ENCODE data around the gene KCNK15. TPM values are rescaled to one million over a fixed set of nuclear protein-coding genes. Genes with fewer than 3 reads are reported as not detected.
"Not testable (repeated sequence)": the region's sequence is repeated elsewhere in the genome, so short reads cannot be mapped to it uniquely, and the experiment has no call there.

The KCNK15 gene
- total and polyA plus RNA-seq, 2 donors = 0.21 to 0.67 TPM

DNA sequence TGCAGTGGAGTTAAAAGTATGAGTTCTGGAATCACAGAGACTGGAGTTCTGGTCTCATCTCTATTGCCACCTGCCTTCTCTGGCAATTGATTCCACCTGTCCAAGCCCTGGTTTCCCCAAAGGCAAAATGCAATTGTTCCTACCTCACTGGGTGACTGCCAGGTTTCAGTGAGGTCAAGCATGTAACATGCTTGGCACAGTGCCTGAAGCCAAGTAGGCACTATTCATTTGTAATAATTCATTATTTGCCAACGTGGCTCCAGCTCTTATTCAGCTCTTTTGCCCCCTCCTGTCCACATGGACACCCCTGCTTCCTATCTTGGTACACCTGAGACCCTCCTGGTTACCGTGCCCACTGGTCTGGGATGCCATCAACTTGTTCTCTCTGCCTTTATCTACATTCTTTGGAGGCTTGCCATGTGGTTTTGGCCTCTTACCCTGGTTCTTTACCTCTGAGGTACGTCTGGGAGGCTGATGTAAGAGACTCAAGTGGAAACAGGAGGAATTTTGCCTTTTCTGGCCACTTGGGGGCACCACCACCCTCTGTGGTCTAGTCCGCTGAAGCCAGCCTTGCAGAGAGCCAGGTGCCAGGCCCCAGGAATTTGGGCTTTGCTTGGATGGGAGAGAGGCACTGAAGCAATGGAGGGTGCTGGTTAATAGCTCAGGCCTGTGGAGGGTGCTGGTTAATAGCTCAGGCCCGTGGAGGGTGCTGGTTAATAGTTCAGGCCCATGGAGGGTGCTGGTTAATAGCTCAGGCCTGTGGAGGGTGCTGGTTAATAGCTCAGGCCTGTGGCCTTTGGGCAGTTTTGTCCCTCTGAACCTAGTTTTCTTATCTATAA, 1.7 kb downstream of the KCNK15 start:
- H3K4me1 ChIP-seq (ENCODE audit: insufficient read depth) = no peaks in the 10 kb centered on the region
- no peak overlapping the region for H3K27ac ChIP-seq (ENCODE audit: low read depth)
- no peaks in the 10 kb centered on the region for H3K36me3 ChIP-seq (ENCODE audit: insufficient read depth)
- no peak overlapping the region for H3K4me3 ChIP-seq (ENCODE audit: low read depth, low read length)
- 18% methylated on average over 5 of the region's 5 CpGs for WGBS
- DNase-seq (ENCODE audit: extremely low spot score) = no peak

GRCh38 chr20:44748005-44748370, 2.3 kb downstream of the KCNK15 start:
- Histone ChIP-seq H3K4me1 (ENCODE audit: insufficient read depth) (no peaks in the 10 kb centered on the region), H3K36me3 (ENCODE audit: insufficient read depth) (no peaks in the 10 kb centered on the region), H3K4me3 (ENCODE audit: low read depth, low read length) (no peak overlapping the region), H3K27ac (ENCODE audit: low read depth) (no peak overlapping the region)
- WGBS = 61% methylated on average over 3 of the region's 3 CpGs
- no peak for DNase-seq (ENCODE audit: extremely low spot score)

DNA sequence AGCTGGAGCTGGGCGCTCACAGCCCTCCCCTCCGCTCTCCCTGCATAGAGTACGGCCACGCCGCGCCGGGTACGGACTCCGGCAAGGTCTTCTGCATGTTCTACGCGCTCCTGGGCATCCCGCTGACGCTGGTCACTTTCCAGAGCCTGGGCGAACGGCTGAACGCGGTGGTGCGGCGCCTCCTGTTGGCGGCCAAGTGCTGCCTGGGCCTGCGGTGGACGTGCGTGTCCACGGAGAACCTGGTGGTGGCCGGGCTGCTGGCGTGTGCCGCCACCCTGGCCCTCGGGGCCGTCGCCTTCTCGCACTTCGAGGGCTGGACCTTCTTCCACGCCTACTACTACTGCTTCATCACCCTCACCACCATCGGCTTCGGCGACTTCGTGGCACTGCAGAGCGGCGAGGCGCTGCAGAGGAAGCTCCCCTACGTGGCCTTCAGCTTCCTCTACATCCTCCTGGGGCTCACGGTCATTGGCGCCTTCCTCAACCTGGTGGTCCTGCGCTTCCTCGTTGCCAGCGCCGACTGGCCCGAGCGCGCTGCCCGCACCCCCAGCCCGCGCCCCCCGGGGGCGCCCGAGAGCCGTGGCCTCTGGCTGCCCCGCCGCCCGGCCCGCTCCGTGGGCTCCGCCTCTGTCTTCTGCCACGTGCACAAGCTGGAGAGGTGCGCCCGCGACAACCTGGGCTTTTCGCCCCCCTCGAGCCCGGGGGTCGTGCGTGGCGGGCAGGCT, 4.6 kb downstream of the KCNK15 start:
- no peak overlapping the region for H3K27ac ChIP-seq (ENCODE audit: low read depth)
- H3K4me3 ChIP-seq (ENCODE audit: low read depth, low read length) = no peak overlapping the region
- no peak for DNase-seq (ENCODE audit: extremely low spot score)
- WGBS = 47% methylated on average over 73 of the region's 73 CpGs
- no peaks in the 10 kb centered on the region for H3K4me1 ChIP-seq (ENCODE audit: insufficient read depth)
- H3K36me3 ChIP-seq (ENCODE audit: insufficient read depth) = no peaks in the 10 kb centered on the region

GRCh38 chr20:44752099-44752931, 6.7 kb downstream of the KCNK15 start:
- Histone ChIP-seq H3K4me3 (ENCODE audit: low read depth, low read length) (no peak overlapping the region), H3K4me1 (ENCODE audit: insufficient read depth) (no peaks in the 10 kb centered on the region), H3K27ac (ENCODE audit: low read depth) (no peak overlapping the region), H3K36me3 (ENCODE audit: insufficient read depth) (no peaks in the 10 kb centered on the region)
- WGBS = 61% methylated on average over 17 of the region's 17 CpGs
- DNase-seq (ENCODE audit: extremely low spot score) = no peak

DNA sequence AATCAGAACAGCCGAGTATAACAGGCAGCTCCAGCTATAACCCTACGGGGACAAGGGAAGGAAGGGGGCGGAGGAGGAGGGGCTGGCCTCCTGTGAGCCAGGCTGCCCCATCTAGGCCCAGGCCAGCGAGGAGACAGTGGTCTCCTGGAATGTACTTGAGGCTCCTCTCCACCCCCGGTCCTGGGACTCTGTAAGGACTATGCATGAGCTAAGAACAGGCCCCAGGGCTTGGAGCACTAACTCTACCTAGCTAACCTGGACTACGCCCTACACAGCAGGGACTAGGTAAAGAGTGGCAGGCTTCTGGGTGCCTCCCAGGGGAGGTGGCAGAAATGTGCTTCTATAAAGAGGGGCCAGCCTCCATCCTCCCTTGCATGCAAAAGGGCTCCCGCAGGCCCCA, 8.9 kb downstream of the KCNK15 start:
- WGBS = 60% methylated on average over 7 of the region's 7 CpGs

GRCh38 chr20:44756011-44756688, 10.5 kb downstream of the KCNK15 start:
- DNase-seq (ENCODE audit: extremely low spot score) = no peak
- WGBS = 89% methylated on average over 18 of the region's 18 CpGs
- Histone ChIP-seq H3K36me3 (ENCODE audit: insufficient read depth) (no peaks in the 10 kb centered on the region), H3K27ac (ENCODE audit: low read depth) (no peak overlapping the region), H3K4me1 (ENCODE audit: insufficient read depth) (no peaks in the 10 kb centered on the region), H3K4me3 (ENCODE audit: low read depth, low read length) (no peak overlapping the region)

More for the DNA sequence above, 8.9 kb downstream of the KCNK15 start:
- no peak for DNase-seq (ENCODE audit: extremely low spot score)
- Histone ChIP-seq H3K36me3 (ENCODE audit: insufficient read depth) (no peaks in the 10 kb centered on the region), H3K27ac (ENCODE audit: low read depth) (no peak overlapping the region), H3K4me3 (ENCODE audit: low read depth, low read length) (no peak overlapping the region), H3K4me1 (ENCODE audit: insufficient read depth) (no peaks in the 10 kb centered on the region)

DNA sequence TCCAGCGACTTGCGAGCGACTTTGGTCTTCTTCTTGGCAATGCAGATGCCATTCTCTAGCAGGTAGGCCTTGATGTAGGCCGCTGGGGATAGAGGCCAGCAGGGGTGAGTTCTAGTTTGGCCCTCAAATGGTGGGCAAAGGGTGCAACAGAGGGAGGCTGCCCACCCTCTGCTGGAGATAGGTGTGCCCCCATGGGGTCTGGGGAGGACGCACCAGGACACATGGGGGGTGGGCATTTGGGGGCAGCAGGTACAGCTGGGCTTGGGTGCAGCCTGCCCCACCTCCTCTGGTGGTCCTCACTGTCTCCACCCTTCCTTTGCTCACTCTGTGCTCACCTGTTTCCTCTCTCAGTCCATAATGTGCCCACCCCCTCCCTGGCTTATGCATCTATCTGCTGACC, 11.3 kb downstream of the KCNK15 start:
- Histone ChIP-seq H3K4me3 (ENCODE audit: low read depth, low read length) (no peak overlapping the region), H3K4me1 (ENCODE audit: insufficient read depth) (no peaks in the 10 kb centered on the region), H3K36me3 (ENCODE audit: insufficient read depth) (no peaks in the 10 kb centered on the region), H3K27ac (ENCODE audit: low read depth) (no peak overlapping the region)
- DNase-seq (ENCODE audit: extremely low spot score) = no peak
- 94% methylated on average over 5 of the region's 5 CpGs for WGBS

GRCh38 chr20:44758247-44759101, 12.8 kb downstream of the KCNK15 start:
- no peaks in the 10 kb centered on the region for H3K36me3 ChIP-seq (ENCODE audit: insufficient read depth)
- WGBS = 65% methylated on average over 10 of the region's 10 CpGs
- DNase-seq (ENCODE audit: extremely low spot score) = no peak
- no peak overlapping the region for H3K4me3 ChIP-seq (ENCODE audit: low read depth, low read length)
- H3K27ac ChIP-seq (ENCODE audit: low read depth) = no peak overlapping the region
- no peaks in the 10 kb centered on the region for H3K4me1 ChIP-seq (ENCODE audit: insufficient read depth)

- no peaks in the 10 kb centered on the region for H3K36me3 ChIP-seq (ENCODE audit: insufficient read depth)
- no peak overlapping the region for H3K27ac ChIP-seq (ENCODE audit: low read depth)
- no peak overlapping the region for H3K4me3 ChIP-seq (ENCODE audit: low read depth, low read length)
- no peaks in the 10 kb centered on the region for H3K4me1 ChIP-seq (ENCODE audit: insufficient read depth)
- DNase-seq (ENCODE audit: extremely low spot score) = no peak
- 39% methylated on average over 1 of the region's 1 CpG for WGBS
Observed at GRCh38 chr20:44759595-44759994, 13.9 kb downstream of the KCNK15 start.

GRCh38 chr20:44761423-44761822, 15.8 kb downstream of the KCNK15 start:
- no peak for DNase-seq (ENCODE audit: extremely low spot score)
- Histone ChIP-seq H3K27ac (ENCODE audit: low read depth) (no peak overlapping the region), H3K4me3 (ENCODE audit: low read depth, low read length) (no peak overlapping the region), H3K36me3 (ENCODE audit: insufficient read depth) (no peaks in the 10 kb centered on the region), H3K4me1 (ENCODE audit: insufficient read depth) (no peaks in the 10 kb centered on the region)
- WGBS = 33% methylated on average over 3 of the region's 3 CpGs

DNA sequence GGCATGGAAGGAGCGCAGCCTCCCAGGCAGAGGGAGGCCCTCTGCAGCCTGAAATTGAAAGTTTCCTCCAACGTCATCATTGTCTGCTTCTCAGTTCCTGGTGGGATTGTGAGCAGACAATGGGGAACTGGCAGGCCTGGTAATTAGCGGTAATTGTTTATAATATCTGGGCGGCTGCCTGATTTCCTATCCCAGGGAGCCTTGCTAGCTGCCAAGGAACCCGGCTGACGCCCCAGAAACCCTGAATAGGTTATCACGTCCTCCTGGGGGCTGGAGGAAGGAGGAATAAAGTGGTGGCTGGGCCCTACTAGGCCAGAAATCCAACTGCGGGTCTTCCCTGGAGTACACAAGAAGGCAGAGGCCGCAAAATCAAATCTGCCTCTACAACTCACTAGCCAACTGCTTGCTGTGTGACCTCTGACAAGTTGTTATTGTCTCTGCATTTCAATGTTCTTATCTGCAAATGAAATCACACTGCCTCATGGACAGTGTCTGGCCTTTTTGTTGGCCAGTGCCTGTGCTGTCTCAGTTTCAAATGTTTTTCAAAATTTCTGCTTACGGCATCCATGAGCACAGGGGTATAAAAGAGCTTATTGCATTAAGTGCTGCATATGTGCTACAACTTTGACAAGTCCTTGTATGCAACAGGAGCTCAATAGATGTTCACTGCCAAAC, 16.9 kb downstream of the KCNK15 start:
- Histone ChIP-seq H3K4me1 (ENCODE audit: insufficient read depth) (no peaks in the 10 kb centered on the region), H3K4me3 (ENCODE audit: low read depth, low read length) (no peak overlapping the region), H3K27ac (ENCODE audit: low read depth) (no peak overlapping the region), H3K36me3 (ENCODE audit: insufficient read depth) (no peaks in the 10 kb centered on the region)
- no peak for DNase-seq (ENCODE audit: extremely low spot score)
- WGBS = 49% methylated on average over 10 of the region's 10 CpGs

DNA sequence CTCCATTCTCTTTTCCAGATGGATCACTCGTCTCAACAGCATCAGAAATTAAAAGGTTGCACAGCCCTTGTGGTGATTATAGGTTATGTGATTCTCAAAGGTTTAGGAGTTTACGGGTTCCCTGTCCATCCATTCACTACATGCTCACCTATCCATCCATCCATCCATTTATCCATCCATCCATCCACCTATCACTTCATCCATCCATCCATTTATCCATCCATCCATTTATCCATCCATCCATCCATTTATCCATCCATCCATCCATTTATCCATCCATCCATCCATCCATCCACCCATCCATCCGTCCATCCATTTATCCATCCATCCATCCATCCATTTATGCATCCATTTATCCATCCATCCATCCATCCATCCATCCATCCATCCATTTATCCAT, 18.1 kb downstream of the KCNK15 start:
- H3K4me1 ChIP-seq (ENCODE audit: insufficient read depth); H3K36me3 ChIP-seq (ENCODE audit: insufficient read depth); DNase-seq (ENCODE audit: extremely low spot score); H3K27ac ChIP-seq (ENCODE audit: low read depth); H3K4me3 ChIP-seq (ENCODE audit: low read depth, low read length): not testable (repeated sequence)
- WGBS = 89% methylated on average over 3 of the region's 3 CpGs
